ENCODE data around the gene SLC22A1. TPM values are rescaled to one million over a fixed set of nuclear protein-coding genes. Genes with fewer than 3 reads are reported as not detected.

Gene SLC22A1
- total RNA-seq, 1 donor from 2014 or later, result 1.5 TPM

GRCh38 chr6:160078883-160079685 is 42.5 kb upstream of the SLC22A1 start:
- no peaks in the 10 kb centered on the region for H3K9me3 Mint-ChIP-seq (ENCODE audit: unreplicated experiment)
- H3K4me3 Mint-ChIP-seq (ENCODE audit: unreplicated experiment), result no peak overlapping the region
- peaks cover 61% of the 10 kb centered on the region for H3K36me3 Mint-ChIP-seq (ENCODE audit: unreplicated experiment)
- DNase-seq (ENCODE audit: extremely low spot score, unreplicated experiment), result peak; percentile 80
- H3K27ac Mint-ChIP-seq (ENCODE audit: unreplicated experiment), result no peak overlapping the region
- no peak for TF ChIP-seq CTCF (IDR thresholded peaks at IDR 0.05)
- H3K4me1 Mint-ChIP-seq (ENCODE audit: unreplicated experiment), result no peaks in the 10 kb centered on the region
- no peaks in the 10 kb centered on the region for H3K27me3 Mint-ChIP-seq (ENCODE audit: unreplicated experiment)

- DNase-seq (ENCODE audit: extremely low spot score, unreplicated experiment), result no peak
- Mint-ChIP-seq H3K27me3 (ENCODE audit: unreplicated experiment) (no peaks in the 10 kb centered on the region), H3K36me3 (ENCODE audit: unreplicated experiment) (peaks cover 64% of the 10 kb centered on the region), H3K27ac (ENCODE audit: unreplicated experiment) (no peak overlapping the region), H3K9me3 (ENCODE audit: unreplicated experiment) (no peaks in the 10 kb centered on the region), H3K4me1 (ENCODE audit: unreplicated experiment) (no peaks in the 10 kb centered on the region), H3K4me3 (ENCODE audit: unreplicated experiment) (no peak overlapping the region)
- TF ChIP-seq CTCF (IDR thresholded peaks at IDR 0.05), result no peak
Observed at GRCh38 chr6:160079686-160080043, 42.0 kb upstream of the SLC22A1 start.

GRCh38 chr6:160080097-160080496 is 41.5 kb upstream of the SLC22A1 start:
- no peak for TF ChIP-seq CTCF (IDR thresholded peaks at IDR 0.05)
- DNase-seq (ENCODE audit: extremely low spot score, unreplicated experiment), result peak; percentile 73
- H3K27ac Mint-ChIP-seq (ENCODE audit: unreplicated experiment), result no peak overlapping the region
- H3K27me3 Mint-ChIP-seq (ENCODE audit: unreplicated experiment), result no peaks in the 10 kb centered on the region
- no peak overlapping the region for H3K4me3 Mint-ChIP-seq (ENCODE audit: unreplicated experiment)
- peaks cover 63% of the 10 kb centered on the region for H3K36me3 Mint-ChIP-seq (ENCODE audit: unreplicated experiment)
- no peaks in the 10 kb centered on the region for H3K9me3 Mint-ChIP-seq (ENCODE audit: unreplicated experiment)
- H3K4me1 Mint-ChIP-seq (ENCODE audit: unreplicated experiment), result no peaks in the 10 kb centered on the region

- no peaks in the 10 kb centered on the region for H3K9me3 Mint-ChIP-seq (ENCODE audit: unreplicated experiment)
- no peak for TF ChIP-seq CTCF (IDR thresholded peaks at IDR 0.05)
- H3K27ac Mint-ChIP-seq (ENCODE audit: unreplicated experiment), result no peak overlapping the region
- H3K4me1 Mint-ChIP-seq (ENCODE audit: unreplicated experiment), result no peaks in the 10 kb centered on the region
- H3K4me3 Mint-ChIP-seq (ENCODE audit: unreplicated experiment), result no peak overlapping the region
- H3K27me3 Mint-ChIP-seq (ENCODE audit: unreplicated experiment), result no peaks in the 10 kb centered on the region
- peaks cover 67% of the 10 kb centered on the region for H3K36me3 Mint-ChIP-seq (ENCODE audit: unreplicated experiment)
- no peak for DNase-seq (ENCODE audit: extremely low spot score, unreplicated experiment)
Observed at GRCh38 chr6:160081398-160081797, 40.2 kb upstream of the SLC22A1 start.

GRCh38 chr6:160082627-160083026 is 39.0 kb upstream of the SLC22A1 start:
- no peaks in the 10 kb centered on the region for H3K27me3 Mint-ChIP-seq (ENCODE audit: unreplicated experiment)
- DNase-seq (ENCODE audit: extremely low spot score, unreplicated experiment), result no peak
- no peak overlapping the region for H3K4me3 Mint-ChIP-seq (ENCODE audit: unreplicated experiment)
- H3K9me3 Mint-ChIP-seq (ENCODE audit: unreplicated experiment), result no peaks in the 10 kb centered on the region
- TF ChIP-seq CTCF (IDR thresholded peaks at IDR 0.05), result no peak
- H3K36me3 Mint-ChIP-seq (ENCODE audit: unreplicated experiment), result peaks cover 64% of the 10 kb centered on the region
- H3K4me1 Mint-ChIP-seq (ENCODE audit: unreplicated experiment), result no peaks in the 10 kb centered on the region
- no peak overlapping the region for H3K27ac Mint-ChIP-seq (ENCODE audit: unreplicated experiment)

All from osteocyte (in vitro differentiated cells).